RPMI8226 (cell line): ENCODE data around the gene LRRC73.
"Not testable (repeated sequence)": the region's sequence is repeated elsewhere in the genome, so short reads cannot be mapped to it uniquely, and the experiment has no call there.

Experiments used
- DNase-seq: peaks from one replicate; pipeline ENCODE4 v3.0.0-alpha.2; 2015

LRRC73 gene

GRCh38 chr6:43510827-43511163, 649 bp upstream of the LRRC73 start:
- no peak for DNase-seq

DNA sequence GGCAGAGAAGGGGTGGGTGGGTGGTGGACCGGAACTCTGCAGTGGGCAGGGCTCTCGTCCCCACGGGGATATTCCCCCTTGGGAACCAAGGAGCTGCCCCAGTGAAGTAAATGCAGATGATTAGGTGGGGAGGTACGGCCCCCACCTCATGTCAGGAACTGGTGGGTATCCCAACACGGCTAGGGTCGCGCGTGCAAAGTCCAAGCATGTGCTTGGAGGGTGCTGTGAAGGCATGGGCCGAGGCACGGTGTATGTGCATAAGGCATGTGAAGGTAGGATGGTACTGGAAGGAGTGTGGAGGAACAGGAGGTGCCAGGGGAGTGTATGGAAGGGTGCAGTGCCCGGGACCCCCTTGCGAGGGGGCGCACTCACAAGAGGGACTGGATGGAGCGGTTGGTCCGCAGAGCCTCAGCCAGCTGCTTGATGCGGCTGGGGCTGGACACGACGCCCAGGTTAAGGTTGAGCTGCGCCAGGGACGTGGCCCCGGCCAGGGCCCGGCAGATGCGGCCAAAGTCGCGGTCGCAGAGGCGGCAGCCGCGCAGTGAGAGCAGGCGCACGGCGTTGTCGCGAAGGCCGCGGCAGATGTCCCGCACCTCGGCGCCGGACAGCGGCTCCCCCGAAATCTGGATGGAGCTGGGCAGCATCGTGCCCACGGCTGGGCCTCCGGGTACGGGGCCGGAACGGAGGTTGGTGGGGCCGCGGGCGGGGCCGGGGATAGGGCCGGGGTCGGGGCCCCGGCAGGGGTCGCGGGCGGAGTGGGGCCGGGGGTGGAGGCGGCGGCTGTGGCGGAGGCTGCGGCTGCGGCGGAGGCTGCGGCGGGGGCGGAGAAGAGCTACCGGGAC, 783 bp downstream of the LRRC73 start:
- peak; percentile 31 for DNase-seq

DNA sequence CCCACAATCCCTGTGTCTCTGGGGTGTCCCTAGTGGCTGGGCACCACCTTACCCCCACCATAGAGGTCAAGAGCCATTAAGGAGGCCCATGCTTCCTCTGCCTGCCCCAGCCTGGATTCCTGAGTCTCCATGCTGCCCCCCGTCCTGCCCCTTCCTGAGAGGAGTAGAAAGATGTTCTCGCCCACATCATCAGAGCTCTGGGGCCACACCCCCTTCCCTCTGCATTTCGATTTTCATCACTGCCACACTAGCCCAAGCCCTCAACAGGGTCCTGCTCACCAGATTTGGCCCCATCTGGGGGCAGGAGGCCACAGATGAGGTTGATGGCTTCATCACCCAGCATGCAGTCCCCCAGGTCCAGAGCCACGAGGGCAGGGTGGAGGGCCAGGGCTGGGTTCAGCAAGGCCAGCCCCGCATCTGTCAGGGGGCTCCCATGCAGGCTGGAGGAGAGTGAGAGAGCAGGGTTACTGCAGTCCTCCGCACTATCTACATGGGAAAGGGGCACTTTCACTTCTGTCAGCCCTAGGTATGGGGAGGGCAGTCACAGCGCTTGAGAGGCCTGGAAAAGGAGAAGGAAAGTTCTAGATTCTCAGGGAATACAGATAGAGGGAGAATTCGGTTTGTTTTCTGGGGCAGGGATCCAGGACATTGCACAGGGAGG, 1.5 kb downstream of the LRRC73 start:
- DNase-seq, result no peak

GRCh38 chr6:43506667-43507471, 3.3 kb downstream of the LRRC73 start:
- peak; percentile 82 for DNase-seq

DNA sequence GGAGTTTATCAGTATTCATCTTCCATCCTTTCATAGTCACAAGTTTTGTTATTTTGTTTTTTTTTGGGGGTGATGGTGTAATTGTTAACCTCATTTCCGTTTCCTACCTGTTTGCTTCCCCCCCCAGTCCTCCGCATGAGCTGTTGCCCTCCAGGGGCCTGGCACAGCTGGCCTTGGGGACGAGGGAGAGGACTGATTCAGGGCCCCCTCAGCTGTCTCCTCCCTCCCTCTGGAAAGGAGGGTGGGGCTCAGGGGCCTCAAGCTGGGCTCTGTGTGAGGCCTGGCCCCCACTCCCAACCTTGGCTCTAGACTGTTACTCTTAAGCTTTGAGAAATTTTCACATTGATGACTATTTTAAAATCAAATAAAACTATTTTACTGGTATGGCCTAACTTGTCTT, 4.0 kb downstream of the LRRC73 start:
- DNase-seq, result no peak

DNA sequence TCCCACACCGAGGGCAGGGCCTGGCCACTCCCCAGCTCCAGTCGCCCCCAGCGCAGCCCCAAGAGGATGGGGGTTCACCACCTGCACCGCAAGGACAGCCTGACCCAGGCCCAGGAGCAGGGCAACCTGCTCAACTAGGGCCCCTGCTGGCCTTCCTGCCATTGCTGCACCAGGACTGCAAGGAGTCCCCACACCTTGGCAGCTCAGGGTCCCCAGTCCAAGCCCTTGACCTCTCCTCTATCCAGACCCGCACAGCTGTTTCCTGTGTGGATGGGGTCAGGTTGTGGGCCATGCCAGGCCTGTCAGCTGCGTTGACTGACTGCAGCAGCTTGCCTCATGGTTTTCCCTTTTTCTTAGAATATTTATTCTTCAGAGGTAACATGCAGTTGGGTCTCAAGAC, 4.4 kb downstream of the LRRC73 start:
- DNase-seq, result no peak

DNA sequence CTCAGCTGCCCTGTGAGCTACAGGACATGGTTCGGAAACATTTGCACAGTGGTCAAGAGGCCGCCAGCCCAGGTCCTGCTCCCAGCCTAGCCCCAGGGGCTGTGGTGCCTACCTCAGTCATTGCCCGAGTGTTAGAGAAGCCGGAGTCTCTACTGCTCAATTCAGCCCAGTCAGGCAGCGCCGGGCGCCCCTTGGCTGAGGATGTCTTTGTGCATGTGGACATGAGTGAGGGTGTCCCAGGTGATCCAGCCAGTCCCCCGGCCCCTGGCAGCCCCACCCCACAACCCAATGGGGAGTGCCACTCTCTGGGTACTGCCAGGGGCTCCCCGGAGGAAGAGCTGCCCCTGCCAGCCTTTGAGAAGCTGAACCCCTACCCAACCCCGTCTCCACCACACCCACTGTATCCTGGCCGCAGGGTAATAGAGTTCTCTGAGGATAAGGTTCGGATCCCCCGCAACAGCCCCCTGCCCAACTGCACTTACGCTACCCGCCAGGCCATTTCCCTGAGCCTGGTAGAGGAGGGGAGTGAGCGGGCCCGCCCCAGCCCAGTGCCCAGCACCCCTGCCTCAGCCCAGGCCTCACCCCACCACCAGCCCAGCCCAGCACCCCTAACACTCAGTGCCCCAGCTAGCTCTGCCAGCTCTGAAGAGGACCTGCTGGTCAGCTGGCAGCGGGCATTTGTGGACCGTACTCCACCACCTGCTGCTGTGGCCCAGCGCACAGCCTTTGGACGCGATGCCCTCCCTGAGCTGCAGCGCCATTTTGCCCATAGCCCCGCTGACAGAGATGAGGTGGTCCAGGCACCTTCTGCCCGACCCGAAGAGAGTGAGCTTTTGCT, 5.2 kb downstream of the LRRC73 start:
- DNase-seq, result no peak

DNA sequence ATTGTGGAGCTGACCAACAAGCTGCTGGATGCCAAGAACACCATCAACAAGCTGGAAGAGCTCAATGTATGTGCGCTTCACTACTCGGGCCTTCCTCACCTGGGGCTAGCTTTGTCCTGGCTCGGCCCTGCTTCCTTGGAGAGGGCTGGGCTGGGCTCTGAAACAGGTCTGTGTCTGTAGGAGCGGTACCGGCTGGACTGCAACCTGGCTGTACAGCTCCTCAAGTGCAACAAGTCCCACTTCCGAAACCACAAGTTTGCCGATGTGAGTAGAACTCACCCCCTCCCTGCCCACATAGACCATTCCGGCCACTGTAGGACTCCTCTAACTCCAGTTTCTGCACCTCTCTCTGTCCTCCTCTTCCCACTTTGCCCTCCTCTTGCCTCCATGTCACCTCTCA, 6.7 kb downstream of the LRRC73 start:
- DNase-seq, result no peak

DNA sequence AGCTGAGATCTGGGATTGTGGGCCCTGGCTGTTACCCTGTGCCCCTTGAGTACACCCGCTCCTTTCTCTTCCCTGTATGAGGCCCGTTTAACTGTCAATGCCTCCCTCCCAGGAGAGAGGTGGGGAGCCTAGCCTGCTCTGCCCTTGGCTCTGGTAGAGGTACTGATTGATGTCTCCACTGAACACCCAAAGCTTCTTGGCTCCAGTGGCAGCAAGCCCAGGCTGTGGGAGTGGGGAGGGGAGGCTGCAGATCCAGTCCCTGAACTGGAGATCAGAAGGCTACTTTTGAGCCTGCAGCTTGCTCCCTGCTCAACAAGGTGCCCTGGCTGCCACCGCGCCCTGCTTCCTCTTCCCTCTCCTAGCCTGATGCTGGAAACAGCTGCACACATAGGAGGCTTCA, 7.5 kb downstream of the LRRC73 start:
- DNase-seq, result no peak

GRCh38 chr6:43500921-43501320, 9.2 kb downstream of the LRRC73 start:
- no peak for DNase-seq

DNA sequence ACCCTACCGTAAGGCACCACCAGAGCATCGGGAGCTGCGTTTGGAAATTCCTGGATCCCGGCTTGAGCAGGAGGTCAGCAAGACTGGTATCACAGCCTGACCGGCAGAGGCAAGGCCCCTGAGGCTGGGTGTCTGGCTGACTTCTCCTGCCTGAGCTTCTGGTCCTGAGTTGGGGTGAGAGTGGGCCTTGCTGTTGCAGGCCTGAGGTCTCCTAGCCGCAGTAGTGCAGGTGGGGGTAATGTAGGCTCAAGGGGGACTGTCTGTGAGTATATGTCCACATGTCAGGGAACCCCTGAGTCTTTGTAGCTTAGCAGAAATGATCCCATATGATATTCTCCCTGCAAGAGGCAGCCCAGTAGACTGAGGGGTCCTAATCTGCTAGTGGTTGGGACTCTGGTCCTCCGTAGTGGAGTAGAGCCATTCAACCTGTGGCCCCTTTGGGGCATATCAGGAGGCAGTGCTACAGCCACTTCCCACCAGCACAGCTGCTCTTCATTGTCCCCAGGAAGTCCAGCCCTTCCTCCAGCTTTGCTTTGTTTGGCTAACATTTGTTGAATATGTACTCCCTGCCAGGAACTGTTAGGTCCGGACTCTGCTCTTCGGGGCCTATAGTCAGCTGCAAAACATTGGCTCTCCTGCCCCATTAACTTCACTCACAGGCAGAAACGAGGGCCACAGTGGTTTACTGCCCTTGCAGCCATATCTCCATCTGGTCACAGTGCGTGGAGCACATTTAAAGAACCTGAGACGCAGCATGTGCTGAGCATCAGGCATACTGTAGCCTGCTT, 10.9 kb downstream of the LRRC73 start:
- no peak for DNase-seq

- DNase-seq, result not testable (repeated sequence)
Observed at GRCh38 chr6:43498291-43498690, 11.9 kb downstream of the LRRC73 start.

DNA sequence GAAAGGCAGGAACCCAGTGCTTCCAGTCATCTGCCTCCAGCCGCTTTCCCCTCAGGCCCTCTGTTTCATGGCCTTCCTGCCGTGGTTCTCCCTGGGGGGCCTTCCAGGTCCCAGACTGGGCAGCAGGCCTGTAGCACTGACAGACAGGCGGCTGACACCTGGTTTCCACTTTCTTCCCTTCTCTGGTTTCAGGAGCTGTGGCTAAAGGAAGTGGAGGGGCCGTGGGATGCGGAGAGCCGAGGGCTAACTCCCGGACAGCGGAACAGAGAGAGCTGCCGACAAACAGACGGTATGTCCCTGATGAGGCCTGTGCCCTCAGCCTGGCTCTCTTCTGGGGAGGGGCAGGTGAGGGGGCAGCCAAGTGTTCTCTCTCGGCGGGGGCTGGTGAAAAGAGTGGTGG, 12.5 kb downstream of the LRRC73 start:
- no peak for DNase-seq

- no peak for DNase-seq
Observed at GRCh38 chr6:43497129-43497396, 13.1 kb downstream of the LRRC73 start.

- DNase-seq, result no peak
Observed at GRCh38 chr6:43496370-43497128, 13.6 kb downstream of the LRRC73 start.

DNA sequence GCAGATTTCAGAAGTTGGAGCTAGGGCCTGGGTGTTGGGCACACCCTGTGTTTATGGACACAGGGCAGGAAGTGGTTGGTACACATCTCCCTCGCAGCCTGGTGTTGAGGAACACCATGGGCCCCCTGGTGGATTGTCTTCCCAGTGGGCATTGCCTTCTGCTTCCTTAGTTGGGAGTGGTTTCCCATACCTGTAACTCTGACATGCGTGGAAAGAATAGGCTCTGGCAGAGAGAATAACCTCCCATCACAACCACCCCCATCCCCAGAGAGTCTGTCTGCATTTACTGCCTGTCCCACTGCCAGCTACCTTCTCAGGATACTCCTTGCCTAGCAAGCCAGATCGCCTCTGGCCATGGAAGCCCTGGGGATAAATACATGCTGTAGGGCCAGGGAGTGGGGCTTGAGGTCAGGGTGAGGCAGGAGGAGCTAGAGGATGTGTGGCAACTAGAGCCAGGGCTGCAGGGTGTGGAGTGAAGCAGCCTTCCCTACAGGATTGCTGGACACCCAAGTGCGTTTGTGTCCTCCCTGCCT, 14.7 kb downstream of the LRRC73 start:
- DNase-seq, result no peak

- no peak for DNase-seq
Observed at GRCh38 chr6:43494766-43495165, 15.4 kb downstream of the LRRC73 start.

DNA sequence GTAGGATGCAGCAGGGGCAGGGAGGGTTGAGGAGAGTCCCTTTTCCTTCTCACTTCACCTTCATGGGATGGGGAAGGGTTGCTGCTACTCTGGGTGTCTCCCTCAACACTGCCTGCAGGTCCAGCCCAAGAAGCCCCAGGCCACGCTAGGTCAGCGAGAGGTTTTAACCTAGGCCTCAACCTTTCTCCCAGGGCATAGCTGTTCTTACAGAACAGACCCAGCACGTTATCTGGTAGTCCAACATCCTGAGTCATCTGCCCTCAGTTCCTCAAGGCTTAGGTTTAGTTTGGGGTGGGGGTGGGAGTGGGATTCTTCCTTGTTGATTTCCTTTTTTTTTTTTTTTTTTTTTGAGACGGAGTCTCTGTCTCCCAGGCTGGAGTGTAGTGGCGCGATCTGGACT, 15.8 kb downstream of the LRRC73 start:
- no peak for DNase-seq

DNA sequence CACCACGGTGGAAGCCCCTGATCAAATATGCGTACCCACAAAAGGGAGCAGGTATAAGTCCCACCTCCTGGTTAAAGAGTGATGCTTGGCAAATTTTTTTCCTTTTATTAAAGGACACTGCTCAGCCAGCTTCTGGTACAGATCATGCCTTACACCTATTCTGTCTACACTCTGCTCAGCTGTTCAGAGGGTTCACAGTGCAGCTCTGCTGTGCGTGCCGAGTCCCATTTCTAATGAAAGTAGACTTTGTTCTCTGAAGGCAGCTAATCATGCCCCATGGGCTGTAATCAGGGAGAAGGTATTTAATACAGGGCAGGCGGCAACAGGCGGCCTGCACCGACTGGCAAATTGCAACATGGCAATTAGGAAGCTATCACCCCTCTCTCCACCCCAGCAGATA, 16.3 kb downstream of the LRRC73 start:
- no peak for DNase-seq

GRCh38 chr6:43493230-43493629, 16.9 kb downstream of the LRRC73 start:
- DNase-seq, result no peak

DNA sequence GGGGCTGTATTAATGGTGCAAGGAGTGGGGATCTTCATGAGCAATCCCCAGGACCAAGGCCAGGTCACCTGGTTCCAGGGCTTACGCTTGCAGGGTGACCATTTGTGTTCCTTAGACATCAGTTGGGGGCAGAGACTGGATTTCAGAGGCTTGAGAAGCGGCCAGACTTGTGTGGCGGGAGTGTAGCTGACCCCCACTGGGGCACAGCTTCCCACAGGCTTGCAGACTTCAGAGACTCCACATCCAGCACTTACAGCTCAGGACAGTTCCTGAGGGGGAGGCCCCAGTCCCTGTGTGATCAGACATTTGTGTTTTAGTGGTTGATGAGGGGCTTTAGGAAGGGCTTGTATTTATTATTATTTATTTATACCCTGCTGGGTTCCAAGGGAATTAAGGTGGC, 17.5 kb downstream of the LRRC73 start:
- DNase-seq, result no peak
